NCI-H774 (cell line): Measurements from ENCODE around the gene FLYWCH2.
"Not testable (repeated sequence)": the region's sequence is repeated elsewhere in the genome, so short reads cannot be mapped to it uniquely, and the experiment has no call there.

Experiments used
- DNase-seq: peaks from one replicate; lab custom pipeline; 2025; lab: John Stamatoyannopoulos, UW

Gene FLYWCH2

GRCh38 chr16:2943716-2944115 is 60.7 kb downstream of the FLYWCH2 start:
- not testable (repeated sequence) for DNase-seq

GRCh38 chr16:2946649-2947048 is 63.6 kb downstream of the FLYWCH2 start:
- DNase-seq, result no peak
